Peyer's patch (tissue), 4 donors: ENCODE measurements around the gene NPNT.

ENCODE experiments used
- POLR2A ChIP-seq, 2 donors: fragments of 450-650 bp; IDR thresholded peaks; one replicate each; pipeline ENCODE4 v1.5.1; 2017; ENCODE audit warnings: antibody characterized with exemption in 2 of 2, mild to moderate bottlenecking in 2 of 2, moderate library complexity in 2 of 2
- TF ChIP-seq, protein P1 (sequence below), 6 experiments: fragments of 450-650 bp in 4 of 6; fragments of 200-600 bp in 2 of 6; sonication (generic) in 1 of 6; IDR thresholded peaks; one replicate each; pipeline ENCODE4 v1.5.1; 2017 to 2019; ENCODE audit warnings: antibody characterized with exemption in 6 of 6, mild to moderate bottlenecking in 3 of 6, moderate library complexity in 1 of 6

DNA sequence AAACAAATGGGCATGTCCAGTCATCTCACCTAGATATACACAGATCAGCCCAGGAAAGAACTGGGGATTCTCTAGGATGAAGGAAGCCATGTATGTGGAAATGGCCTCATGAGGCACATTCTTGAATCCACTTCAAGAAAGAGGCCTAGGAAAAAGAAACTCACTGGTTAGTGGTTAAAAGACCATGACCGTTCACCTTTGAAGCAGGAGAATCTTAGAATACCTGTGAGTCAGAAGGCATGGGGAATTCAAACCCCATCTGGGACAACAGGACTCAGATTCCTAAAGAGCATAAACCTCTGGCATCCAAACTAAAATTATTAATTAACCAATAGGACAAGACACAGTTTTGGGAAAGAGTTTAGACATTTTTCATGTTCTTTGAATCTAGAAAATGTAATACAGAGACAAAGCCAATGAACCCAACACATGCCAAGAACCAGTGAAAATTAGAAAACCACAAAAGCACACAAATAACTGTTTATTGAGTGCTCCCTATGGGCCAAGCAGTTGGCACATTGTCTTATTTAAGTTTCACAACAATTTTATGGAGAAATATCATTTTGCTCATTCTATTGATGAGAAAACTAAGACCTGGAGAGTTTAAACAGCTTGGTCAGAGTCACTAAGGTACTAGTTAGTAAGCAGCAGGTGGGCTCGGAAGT, 97.5 kb downstream of the NPNT start:
- TF ChIP-seq, protein P1, sequence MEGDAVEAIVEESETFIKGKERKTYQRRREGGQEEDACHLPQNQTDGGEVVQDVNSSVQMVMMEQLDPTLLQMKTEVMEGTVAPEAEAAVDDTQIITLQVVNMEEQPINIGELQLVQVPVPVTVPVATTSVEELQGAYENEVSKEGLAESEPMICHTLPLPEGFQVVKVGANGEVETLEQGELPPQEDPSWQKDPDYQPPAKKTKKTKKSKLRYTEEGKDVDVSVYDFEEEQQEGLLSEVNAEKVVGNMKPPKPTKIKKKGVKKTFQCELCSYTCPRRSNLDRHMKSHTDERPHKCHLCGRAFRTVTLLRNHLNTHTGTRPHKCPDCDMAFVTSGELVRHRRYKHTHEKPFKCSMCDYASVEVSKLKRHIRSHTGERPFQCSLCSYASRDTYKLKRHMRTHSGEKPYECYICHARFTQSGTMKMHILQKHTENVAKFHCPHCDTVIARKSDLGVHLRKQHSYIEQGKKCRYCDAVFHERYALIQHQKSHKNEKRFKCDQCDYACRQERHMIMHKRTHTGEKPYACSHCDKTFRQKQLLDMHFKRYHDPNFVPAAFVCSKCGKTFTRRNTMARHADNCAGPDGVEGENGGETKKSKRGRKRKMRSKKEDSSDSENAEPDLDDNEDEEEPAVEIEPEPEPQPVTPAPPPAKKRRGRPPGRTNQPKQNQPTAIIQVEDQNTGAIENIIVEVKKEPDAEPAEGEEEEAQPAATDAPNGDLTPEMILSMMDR (IDR thresholded peaks at IDR 0.05): no peak
- TF ChIP-seq POLR2A (IDR thresholded peaks at IDR 0.05): no peak
